WTC11 (cell line): ENCODE data around the gene SDK2. TPM values are rescaled to one million over a fixed set of nuclear protein-coding genes. Genes with fewer than 3 reads are reported as not detected.

Experiments used
- ATAC-seq: fragments of 200-7000 bp; cut with Tn5 transposase; 2 replicates; pipeline ENCODE4 v1.10.0; 2021; ENCODE audit warnings: mild to moderate bottlenecking, moderate library complexity
- CTCF ChIA-PET: fragments of 300-600 bp; sonication (Branson Sonifier 250); formaldehyde crosslinking; loops from one replicate; lab custom pipeline; 2021; ENCODE audit warnings: antibody characterized with exemption; lab: Charles Lee
- POLR2A ChIA-PET: fragments of 350-600 bp; sonication (Branson Sonifier 250); formaldehyde crosslinking; loops from one replicate; lab custom pipeline; 2021; ENCODE audit warnings: antibody characterized with exemption; lab: Charles Lee
- DNase-seq: peaks from one replicate; pipeline ENCODE4 v3.0.0; 2021; ENCODE audit warnings: low spot score
- H3K27ac Mint-ChIP-seq: 2 replicates; pipeline ENCODE4 v1.8.0; 2021; ENCODE audit warnings: mixed read lengths
- H3K27me3 Mint-ChIP-seq: 2 replicates; pipeline ENCODE4 v1.8.0; 2021; ENCODE audit warnings: low read depth, mild to moderate bottlenecking, moderate library complexity, mixed read lengths
- H3K36me3 Mint-ChIP-seq: 2 replicates; pipeline ENCODE4 v1.8.0; 2021; ENCODE audit warnings: mixed read lengths
- H3K4me1 Mint-ChIP-seq: 2 replicates; pipeline ENCODE4 v1.8.0; 2022; ENCODE audit warnings: mixed read lengths
- H3K4me3 Mint-ChIP-seq: 2 replicates; pipeline ENCODE4 v1.8.0; 2021; ENCODE audit warnings: mild to moderate bottlenecking, moderate library complexity, mixed read lengths
- H3K9me3 Mint-ChIP-seq: 2 replicates; pipeline ENCODE4 v1.8.0; 2021; ENCODE audit warnings: mixed read lengths
- AFF4 ChIP-seq: sonication (generic); formaldehyde crosslinking; IDR thresholded peaks from 2 replicates; pipeline ENCODE4 v1.8.1; 2023; ENCODE audit warnings: mild to moderate bottlenecking, missing genetic modification reagents, borderline replicate concordance
- ATF2 ChIP-seq: sonication (generic); formaldehyde crosslinking; IDR thresholded peaks from 2 replicates; pipeline ENCODE4 v1.8.1; 2022; ENCODE audit warnings: low read depth, missing genetic modification reagents, borderline replicate concordance
- CBFB ChIP-seq: sonication (generic); formaldehyde crosslinking; IDR thresholded peaks from 2 replicates; pipeline ENCODE4 v1.8.1; 2022; ENCODE audit warnings: mild to moderate bottlenecking, low read depth, missing genetic modification reagents
- CDX4 ChIP-seq: fragments of 250-450 bp; sonication (Bioruptor Pico); IDR thresholded peaks from 2 replicates; pipeline ENCODE4 v1.9.0; 2021; ENCODE audit warnings: moderate library complexity, mild to moderate bottlenecking, inconsistent platforms, borderline replicate concordance
- ELF4 ChIP-seq: sonication (generic); formaldehyde crosslinking; IDR thresholded peaks from 2 replicates; pipeline ENCODE4 v1.8.1; 2022; ENCODE audit warnings: low read depth, mild to moderate bottlenecking, moderate library complexity, missing genetic modification reagents
- FOXJ3 ChIP-seq: sonication (generic); formaldehyde crosslinking; IDR thresholded peaks from 2 replicates; pipeline ENCODE4 v1.9.0; 2021; ENCODE audit warnings: missing genetic modification reagents, mild to moderate bottlenecking, borderline replicate concordance
- GABPB1 ChIP-seq: sonication (generic); formaldehyde crosslinking; IDR thresholded peaks from 2 replicates; pipeline ENCODE4 v1.8.1; 2023; ENCODE audit warnings: mild to moderate bottlenecking, missing genetic modification reagents
- HMGXB4 ChIP-seq: sonication (generic); formaldehyde crosslinking; IDR thresholded peaks from 2 replicates; pipeline ENCODE4 v1.8.1; 2023; ENCODE audit warnings: mild to moderate bottlenecking, moderate library complexity, missing genetic modification reagents
- IRF1 ChIP-seq: sonication (generic); formaldehyde crosslinking; IDR thresholded peaks from 2 replicates; pipeline ENCODE4 v1.8.0; 2023; ENCODE audit warnings: missing genetic modification reagents
- MYBL2 ChIP-seq: sonication (generic); formaldehyde crosslinking; IDR thresholded peaks from 2 replicates; pipeline ENCODE4 v1.8.1; 2023; ENCODE audit warnings: mild to moderate bottlenecking, moderate library complexity, missing genetic modification reagents
- NFATC4 ChIP-seq: fragments of 250-450 bp; sonication (Bioruptor Pico); IDR thresholded peaks from 2 replicates; pipeline ENCODE4 v1.9.0; 2021; ENCODE audit warnings: mild to moderate bottlenecking
- NFE2L1 ChIP-seq: sonication (generic); formaldehyde crosslinking; IDR thresholded peaks from 2 replicates; pipeline ENCODE4 v1.8.1; 2023; ENCODE audit warnings: missing genetic modification reagents
- NR2C2 ChIP-seq: sonication (generic); formaldehyde crosslinking; IDR thresholded peaks from 2 replicates; pipeline ENCODE4 v1.8.0; 2022; ENCODE audit warnings: mild to moderate bottlenecking, missing genetic modification reagents
- NR3C1 ChIP-seq: sonication (generic); formaldehyde crosslinking; conservative IDR thresholded peaks from 2 replicates; pipeline ENCODE4 v1.8.1; 2023; ENCODE audit warnings: low read depth, mild to moderate bottlenecking, missing genetic modification reagents
- RORB ChIP-seq: fragments of 250-450 bp; sonication (Bioruptor Pico); IDR thresholded peaks from 2 replicates; pipeline ENCODE4 v1.9.0; 2021; ENCODE audit warnings: mild to moderate bottlenecking
- SMAD4 ChIP-seq: sonication (generic); formaldehyde crosslinking; IDR thresholded peaks from 2 replicates; pipeline ENCODE4 v1.8.0; 2022; ENCODE audit warnings: mild to moderate bottlenecking, missing genetic modification reagents
- SOX15 ChIP-seq: fragments of 250-450 bp; sonication (Bioruptor Pico); IDR thresholded peaks from 2 replicates; pipeline ENCODE4 v1.9.0; 2021; ENCODE audit warnings: mild to moderate bottlenecking
- TCF7 ChIP-seq: sonication (generic); formaldehyde crosslinking; IDR thresholded peaks from 2 replicates; pipeline ENCODE4 v1.8.0; 2022; ENCODE audit warnings: mild to moderate bottlenecking, low read depth, missing genetic modification reagents, moderate library complexity
- USF2 ChIP-seq: sonication (generic); formaldehyde crosslinking; IDR thresholded peaks from 2 replicates; pipeline ENCODE4 v1.8.1; 2023; ENCODE audit warnings: mild to moderate bottlenecking, missing genetic modification reagents, moderate library complexity
- ZBTB43 ChIP-seq: sonication (generic); formaldehyde crosslinking; IDR thresholded peaks from 2 replicates; pipeline ENCODE4 v1.8.1; 2023; ENCODE audit warnings: mild to moderate bottlenecking, missing genetic modification reagents
- ZNF138 ChIP-seq: sonication (generic); formaldehyde crosslinking; conservative IDR thresholded peaks from 2 replicates; pipeline ENCODE4 v1.8.1; 2022; ENCODE audit warnings: mild to moderate bottlenecking, moderate library complexity, missing genetic modification reagents
- ZNF219 ChIP-seq: sonication (generic); formaldehyde crosslinking; IDR thresholded peaks from 2 replicates; pipeline ENCODE4 v1.8.0; 2023; ENCODE audit warnings: missing genetic modification reagents, mild to moderate bottlenecking, borderline replicate concordance
- ZNF512 ChIP-seq: sonication (generic); formaldehyde crosslinking; IDR thresholded peaks from 2 replicates; pipeline ENCODE4 v1.8.1; 2022; ENCODE audit warnings: missing genetic modification reagents, borderline replicate concordance
- ZNF671 ChIP-seq: fragments of 250-450 bp; sonication (Bioruptor Pico); IDR thresholded peaks from 2 replicates; pipeline ENCODE4 v1.8.0; 2021; ENCODE audit warnings: mild to moderate bottlenecking
- total RNA-seq: library from RNA; stranded (reverse); gene quantifications from 3 replicates; pipeline ENCODE4 v1.2.3, GENCODE V29; 2021

Gene SDK2
- total RNA-seq, 1 experiment from 2014 or later: 14.8 TPM

GRCh38 chr17:73560661-73561060 is 83.6 kb downstream of the SDK2 start:
- H3K4me1 Mint-ChIP-seq: peaks cover 58% of the 10 kb centered on the region
- no peak overlapping the region for H3K27ac Mint-ChIP-seq
- TF ChIP-seq NR2C2 (no peak), CBFB (CRISPR knock-in tag) (no peak), TCF7 (no peak), ATF2 (CRISPR knock-in tag) (no peak), FOXJ3 (CRISPR knock-in tag) (no peak), AFF4 (no peak), IRF1 (no peak), MYBL2 (CRISPR knock-in tag) (no peak), ZNF219 (no peak), GABPB1 (CRISPR knock-in tag) (no peak), SMAD4 (CRISPR knock-in tag) (no peak), NFATC4 (CRISPR knock-in tag) (no peak), SOX15 (CRISPR knock-in tag) (no peak)
- TF ChIP-seq, all 79 proteins: peak for 0
- peak; percentile 74 for ATAC-seq
- H3K27me3 Mint-ChIP-seq: no peaks in the 10 kb centered on the region
- DNase-seq: peak; percentile 63
- CTCF ChIA-PET: interaction anchor here (0.8 to 1.9 kb wide), 7 partner anchors 9 to 639 kb away, joined by 3 to 7 read pairs (median 3); no protein-coding TSS in a partner anchor
- H3K36me3 Mint-ChIP-seq: no peaks in the 10 kb centered on the region
- H3K9me3 Mint-ChIP-seq: no peaks in the 10 kb centered on the region
- H3K4me3 Mint-ChIP-seq: no peak overlapping the region
- POLR2A ChIA-PET: no interaction called here

- no peak for DNase-seq
- H3K4me3 Mint-ChIP-seq: no peak overlapping the region
- POLR2A ChIA-PET: no interaction called here
- peak overlapping the region; percentile 63; the same call in 1 of the 2 replicates for H3K27ac Mint-ChIP-seq
- ATAC-seq: peak; percentile 64
- CTCF ChIA-PET: interaction anchor here (0.6 to 1.9 kb wide), 6 partner anchors 11 to 303 kb away, joined by 3 to 7 read pairs (median 4); no protein-coding TSS in a partner anchor
- H3K9me3 Mint-ChIP-seq: peaks cover 5% of the 10 kb centered on the region
- H3K4me1 Mint-ChIP-seq: peaks cover 47% of the 10 kb centered on the region
- no peaks in the 10 kb centered on the region for H3K27me3 Mint-ChIP-seq
- H3K36me3 Mint-ChIP-seq: peaks cover 4% of the 10 kb centered on the region; the same call in 1 of the 2 replicates
- no peak for TF ChIP-seq NFE2L1 (CRISPR knock-in tag)
- TF ChIP-seq TCF7: no peak
- TF ChIP-seq ZNF671 (CRISPR knock-in tag): no peak
- no peak for TF ChIP-seq NR3C1 (CRISPR knock-in tag)
- no peak for TF ChIP-seq CBFB (CRISPR knock-in tag)
- TF ChIP-seq HMGXB4: no peak
- TF ChIP-seq ZBTB43: no peak
- TF ChIP-seq ELF4 (CRISPR knock-in tag): no peak
- TF ChIP-seq RORB (CRISPR knock-in tag): no peak
- no peak for TF ChIP-seq ZNF512 (CRISPR knock-in tag)
- TF ChIP-seq ZNF138: no peak
- no peak for TF ChIP-seq USF2 (CRISPR knock-in tag)
- no peak for TF ChIP-seq SMAD4 (CRISPR knock-in tag)
- TF ChIP-seq ZNF219: no peak
- TF ChIP-seq CDX4 (CRISPR knock-in tag): no peak
Observed at GRCh38 chr17:73559532-73559931, 84.7 kb downstream of the SDK2 start.
